T-helper 1 cell treated with Interleukin-12 subunit alpha and Interleukin-12 subunit beta and Interleukin-4 antibody, amounts not matched to agents 30 ng/mL and 1 ng/mL, for 36 hours (primary cell): ENCODE results near the gene FXYD5. TPM values are rescaled to one million over a fixed set of nuclear protein-coding genes. Genes with fewer than 3 reads are reported as not detected.
"Not testable (repeated sequence)": the region's sequence is repeated elsewhere in the genome, so short reads cannot be mapped to it uniquely, and the experiment has no call there.

Experiments
- intact Hi-C: fragments of 100-400 bp; cut with micrococcal nuclease; formaldehyde crosslinking; loops from one replicate; pipeline ENCODE4 v1.15.1; 2024
- total RNA-seq: library from RNA; stranded (reverse); gene quantifications from 2 replicates; pipeline ENCODE4 v1.2.3, GENCODE V29; 2022

FXYD5 gene
- total RNA-seq, 1 donor from 2014 or later, result 365 TPM

DNA sequence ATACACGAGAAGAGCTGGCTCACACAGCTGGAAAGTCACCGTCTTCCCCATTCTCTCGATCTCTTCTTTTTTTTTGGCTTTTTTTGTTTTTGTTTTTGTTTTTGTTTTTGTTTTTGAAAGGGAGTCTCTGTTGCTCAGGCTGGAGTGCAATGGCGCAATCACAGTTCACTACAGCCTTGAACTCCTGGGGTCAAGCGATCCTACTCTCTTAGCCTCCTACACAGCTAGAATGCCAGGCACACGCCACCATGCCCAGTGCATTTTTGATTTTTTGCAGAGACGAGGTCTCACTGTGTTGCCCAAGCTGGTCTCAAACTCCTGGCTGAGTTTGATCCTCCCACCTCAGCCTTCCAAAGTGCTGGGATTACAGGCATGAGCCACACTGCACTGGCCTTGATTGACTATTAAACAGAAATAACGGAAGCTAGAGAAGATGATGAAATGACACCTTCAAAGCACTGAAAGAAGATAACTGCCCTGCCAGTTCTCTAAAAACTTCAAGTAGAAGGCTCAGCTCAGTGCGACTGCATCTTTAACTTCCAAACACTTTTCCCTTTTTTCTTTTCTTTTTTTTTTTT lies 34.9 kb upstream of the FXYD5 start:
- intact Hi-C loops, result no loop called here

DNA sequence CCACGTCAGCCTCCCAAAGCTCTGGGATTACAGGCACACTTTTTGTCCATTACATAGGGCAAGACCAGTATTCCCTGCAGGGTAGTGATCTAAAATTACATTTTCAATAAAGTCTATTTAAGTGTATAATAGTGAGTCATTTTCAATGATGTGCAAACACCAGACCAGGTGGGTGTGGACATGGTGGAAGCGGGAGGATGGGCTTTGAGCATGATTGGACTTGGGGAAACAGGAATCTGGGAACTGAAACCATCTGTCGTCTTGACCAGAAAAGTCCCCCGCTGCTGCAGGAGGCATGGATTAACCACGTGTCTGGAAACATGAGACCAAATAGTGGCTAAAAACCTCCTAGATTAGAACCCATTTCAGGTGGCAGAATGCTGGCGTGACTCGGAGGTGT lies 34.0 kb upstream of the FXYD5 start:
- intact Hi-C loops, result no loop called here

DNA sequence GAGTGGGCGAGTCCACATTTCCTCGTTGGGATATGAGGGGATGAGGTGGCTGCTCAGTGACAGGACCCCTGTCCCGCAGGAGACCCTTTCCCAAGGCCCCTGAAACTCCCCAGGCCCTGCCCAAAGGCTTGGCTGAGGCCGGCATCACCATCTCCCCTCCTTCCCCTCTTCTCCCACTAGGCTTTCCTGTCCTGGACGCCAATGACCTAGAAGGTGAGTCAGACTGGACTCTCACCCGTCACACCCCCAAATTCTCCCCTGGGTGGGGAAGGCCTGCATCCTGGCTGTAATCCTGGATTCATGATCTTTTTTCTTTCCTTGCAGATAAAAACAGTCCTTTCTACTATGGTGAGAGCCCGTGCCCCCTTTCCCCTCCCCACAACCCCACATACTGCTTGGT lies 33.6 kb upstream of the FXYD5 start:
- intact Hi-C loops, result no loop called here

DNA sequence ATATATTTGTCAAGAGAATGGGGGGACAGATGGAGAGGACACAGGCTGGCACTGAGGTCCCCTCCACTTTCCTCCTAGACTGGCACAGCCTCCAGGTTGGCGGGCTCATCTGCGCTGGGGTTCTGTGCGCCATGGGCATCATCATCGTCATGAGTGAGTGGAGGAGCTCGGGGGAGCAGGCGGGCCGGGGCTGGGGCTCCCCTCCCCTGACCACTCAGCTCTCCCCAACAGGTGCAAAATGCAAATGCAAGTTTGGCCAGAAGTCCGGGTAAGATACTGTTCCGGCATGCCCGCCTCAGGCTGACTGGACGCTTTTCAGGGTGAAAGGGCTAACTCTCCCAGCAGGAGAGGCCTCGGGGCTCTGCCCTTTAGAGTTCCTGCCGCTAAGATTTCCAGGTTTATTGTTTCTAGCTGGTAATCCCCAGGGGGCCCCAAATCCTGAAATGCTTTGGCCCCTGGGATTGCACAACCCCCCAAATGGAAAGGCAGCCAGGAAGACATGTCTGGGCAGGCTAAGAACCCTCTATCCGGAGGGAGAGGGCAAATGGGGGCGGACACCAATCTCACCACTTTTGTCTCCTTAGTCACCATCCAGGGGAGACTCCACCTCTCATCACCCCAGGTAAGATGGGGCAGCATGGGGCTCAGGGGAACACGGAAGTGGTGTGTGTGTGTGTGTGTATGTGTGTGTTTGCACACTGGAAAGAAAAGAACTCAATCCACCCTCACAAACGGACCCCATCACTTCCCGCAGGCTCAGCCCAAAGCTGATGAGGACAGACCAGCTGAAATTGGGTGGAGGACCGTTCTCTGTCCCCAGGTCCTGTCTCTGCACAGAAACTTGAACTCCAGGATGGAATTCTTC lies 31.6 kb upstream of the FXYD5 start:
- intact Hi-C loops, result no loop called here

DNA sequence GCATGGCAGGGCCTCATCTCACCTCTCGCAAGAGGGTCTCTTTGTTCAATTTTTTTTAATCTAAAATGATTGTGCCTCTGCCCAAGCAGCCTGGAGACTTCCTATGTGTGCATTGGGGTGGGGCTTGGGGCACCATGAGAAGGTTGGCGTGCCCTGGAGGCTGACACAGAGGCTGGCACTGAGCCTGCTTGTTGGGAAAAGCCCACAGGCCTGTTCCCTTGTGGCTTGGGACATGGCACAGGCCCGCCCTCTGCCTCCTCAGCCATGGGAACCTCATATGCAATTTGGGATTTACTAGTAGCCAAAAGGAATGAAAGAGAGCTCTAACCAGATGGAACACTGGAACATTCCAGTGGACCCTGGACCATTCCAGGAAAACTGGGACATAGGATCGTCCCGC lies 31.0 kb upstream of the FXYD5 start:
- intact Hi-C loops, result no loop called here

DNA sequence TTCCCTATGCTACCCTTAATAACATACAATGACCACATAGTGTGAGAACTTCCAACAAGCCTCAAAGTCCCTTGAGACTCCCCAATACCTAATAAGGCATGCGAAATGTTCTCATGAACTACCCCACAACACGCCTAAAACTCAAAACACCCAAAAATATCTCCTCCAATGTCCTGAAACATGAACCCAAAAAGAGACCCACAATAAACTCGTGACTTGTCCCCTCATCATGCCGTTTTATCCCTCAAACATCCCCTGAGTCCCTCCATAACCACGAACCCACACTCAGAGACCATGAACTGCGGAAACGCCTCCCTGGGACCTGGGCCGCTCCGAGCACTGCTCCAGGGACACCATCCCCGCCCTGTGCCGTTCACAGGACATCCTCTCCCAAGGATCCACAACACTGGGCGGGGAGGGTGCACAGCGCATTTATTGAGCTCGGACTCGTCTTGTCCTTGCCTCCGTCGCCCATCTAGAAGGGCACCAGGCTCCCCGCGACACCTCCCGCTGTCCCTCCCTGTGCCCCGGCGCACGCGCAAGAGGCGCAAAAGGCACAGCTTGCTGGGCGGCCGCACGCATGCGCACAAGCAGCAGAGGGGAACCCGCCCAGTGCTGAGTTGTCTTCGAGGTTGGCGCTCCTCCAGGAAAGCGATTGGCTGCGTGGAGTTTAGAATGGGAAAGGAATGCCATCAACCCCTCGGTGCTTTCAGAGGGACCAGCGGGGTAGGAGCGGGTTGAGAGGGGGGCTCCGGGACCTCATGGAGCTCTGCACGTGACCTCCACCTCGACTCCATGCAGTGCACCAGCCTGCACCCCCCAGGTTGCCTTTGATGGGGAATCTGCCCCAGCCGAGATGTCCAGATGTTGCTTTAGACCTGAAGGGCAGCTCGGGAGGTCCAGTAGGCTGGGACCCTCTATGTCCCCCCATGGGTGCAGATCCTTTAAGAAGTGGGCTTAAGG lies 30.2 kb upstream of the FXYD5 start:
- intact Hi-C loops, result loop anchor here (1.0 kb wide), 3 partner anchors 10 to 29 kb away; no protein-coding TSS in a partner anchor

DNA sequence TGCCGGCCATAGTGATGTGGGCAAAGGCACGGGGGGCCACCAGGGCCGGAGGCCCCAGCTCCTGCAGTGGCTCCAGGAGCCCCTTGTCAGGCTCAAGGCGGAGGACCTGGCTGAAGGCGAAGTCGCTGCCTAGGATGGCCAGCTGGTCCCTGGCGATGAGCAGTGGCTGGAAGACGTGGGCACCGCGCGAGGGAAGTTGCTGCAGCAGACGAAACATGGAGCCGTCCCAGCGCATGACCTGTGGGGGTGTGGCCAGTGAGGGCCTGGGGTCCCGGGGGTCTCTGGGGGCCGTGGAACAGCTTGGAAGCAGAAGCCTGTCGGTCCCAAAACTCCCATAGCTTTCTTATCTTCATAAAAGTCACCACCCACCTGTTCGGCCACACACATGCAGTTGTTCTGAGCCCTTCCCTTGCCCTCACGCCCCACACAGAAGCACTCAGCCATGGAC lies 29.2 kb upstream of the FXYD5 start:
- intact Hi-C loops, result no loop called here

DNA sequence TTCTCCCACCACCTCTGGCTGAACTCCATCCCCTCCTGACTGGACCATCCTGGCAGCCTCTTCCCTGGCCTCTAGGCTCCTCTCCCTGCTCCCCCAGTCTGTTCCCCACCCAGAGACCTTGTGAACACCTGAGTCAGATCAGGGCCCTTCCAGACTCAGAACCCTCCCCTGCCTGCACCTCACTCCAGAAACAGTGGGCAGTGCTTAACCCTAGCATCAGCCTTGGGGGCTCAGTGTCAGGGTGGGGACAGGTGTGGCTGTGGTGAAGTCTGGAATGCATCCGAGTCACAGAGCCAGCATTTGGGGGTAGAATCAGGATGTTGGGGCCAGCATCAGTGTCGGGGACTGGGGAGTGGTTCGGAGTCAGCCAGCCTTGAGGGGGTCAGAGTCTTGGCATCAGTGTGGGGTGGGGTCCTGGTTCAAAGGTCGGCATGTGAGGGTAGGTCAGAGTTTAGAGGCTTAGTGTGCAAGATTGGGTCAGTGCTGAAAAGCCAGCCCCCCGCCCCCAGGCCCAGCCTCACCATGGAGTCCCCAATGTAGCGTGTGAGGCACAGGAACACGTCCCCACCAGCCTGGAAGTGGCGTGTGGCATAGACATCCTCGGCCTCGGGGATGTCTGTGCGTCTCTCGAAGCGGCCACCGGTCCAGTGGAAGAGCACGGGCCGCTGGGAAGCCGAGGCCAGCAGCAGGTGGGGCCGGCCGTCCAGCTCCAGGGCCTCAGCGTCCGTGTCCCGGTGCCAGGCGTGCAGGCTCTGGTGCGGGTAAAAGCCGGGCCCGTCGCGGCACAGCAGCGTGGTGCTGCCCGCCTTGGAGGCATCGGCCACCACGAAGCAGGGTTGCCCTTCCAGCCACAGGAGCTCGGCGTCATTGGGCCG lies 28.5 kb upstream of the FXYD5 start:
- intact Hi-C loops, result no loop called here

DNA sequence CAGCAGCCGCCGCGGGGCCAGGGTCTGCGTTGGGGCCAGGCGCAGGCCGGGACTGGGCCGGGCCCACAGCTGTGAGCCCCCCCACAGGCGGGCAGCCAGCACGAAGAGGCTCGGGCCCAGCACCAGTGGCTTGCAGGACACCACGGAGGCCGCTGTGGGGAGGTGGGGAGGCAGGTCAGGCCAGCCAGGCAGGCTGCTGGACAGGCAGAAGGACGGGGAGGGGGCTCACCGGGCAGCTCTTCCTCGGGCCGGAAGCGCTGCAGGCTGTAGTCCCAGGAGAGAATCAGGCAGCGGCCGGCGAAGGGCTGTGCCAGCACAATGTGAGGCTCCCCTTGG lies 27.9 kb upstream of the FXYD5 start:
- intact Hi-C loops, result no loop called here

DNA sequence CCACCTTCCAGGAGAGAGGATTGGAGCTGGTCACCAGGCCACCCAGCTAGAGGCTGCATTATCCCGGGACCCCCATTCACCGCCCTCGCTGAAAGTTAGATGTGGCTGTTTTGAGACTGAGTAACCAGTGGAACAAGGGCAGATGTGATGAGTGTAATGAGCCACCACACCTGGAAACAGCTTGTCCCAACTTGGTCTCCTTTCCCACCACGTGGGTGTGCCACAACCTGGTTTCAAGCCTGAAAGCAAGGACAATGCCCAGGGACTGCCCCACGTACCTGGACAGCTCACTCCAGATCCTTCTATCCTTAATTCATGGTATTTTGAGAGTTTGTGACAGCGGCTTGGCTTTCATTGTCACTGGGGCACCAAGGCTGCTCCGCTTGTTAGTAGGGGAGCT lies 26.7 kb upstream of the FXYD5 start:
- intact Hi-C loops, result no loop called here

DNA sequence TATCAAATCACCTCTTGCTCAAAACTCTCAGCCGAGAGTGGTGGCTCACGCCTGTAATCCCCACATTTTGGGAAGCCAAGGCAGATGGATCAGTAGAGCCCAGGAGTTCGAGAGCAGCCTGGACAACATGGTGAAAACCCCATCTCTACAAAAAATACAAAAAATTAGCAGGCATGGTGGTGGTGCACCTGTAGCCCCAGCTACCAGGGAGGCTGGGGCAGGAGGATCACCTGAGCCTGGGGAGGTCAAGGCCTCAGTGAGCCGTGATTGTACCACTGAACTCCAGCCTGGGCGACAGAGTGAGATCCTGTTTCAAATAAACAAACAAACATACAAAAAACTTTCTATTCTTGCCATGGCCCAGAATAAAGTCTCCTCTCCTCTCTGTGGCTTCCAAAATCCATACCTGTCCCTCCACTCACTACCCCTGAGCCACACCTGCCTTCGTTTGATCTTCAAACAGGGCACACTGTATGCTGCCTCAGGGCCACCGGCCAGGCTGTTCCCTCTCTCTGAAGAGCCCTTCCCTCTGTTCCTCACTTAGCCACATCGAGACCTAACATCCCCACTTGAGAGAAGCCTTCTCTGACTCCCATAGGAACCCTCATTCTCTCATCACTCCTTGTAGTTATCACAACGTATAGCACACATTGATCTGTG lies 26.0 kb upstream of the FXYD5 start:
- intact Hi-C loops, result no loop called here

DNA sequence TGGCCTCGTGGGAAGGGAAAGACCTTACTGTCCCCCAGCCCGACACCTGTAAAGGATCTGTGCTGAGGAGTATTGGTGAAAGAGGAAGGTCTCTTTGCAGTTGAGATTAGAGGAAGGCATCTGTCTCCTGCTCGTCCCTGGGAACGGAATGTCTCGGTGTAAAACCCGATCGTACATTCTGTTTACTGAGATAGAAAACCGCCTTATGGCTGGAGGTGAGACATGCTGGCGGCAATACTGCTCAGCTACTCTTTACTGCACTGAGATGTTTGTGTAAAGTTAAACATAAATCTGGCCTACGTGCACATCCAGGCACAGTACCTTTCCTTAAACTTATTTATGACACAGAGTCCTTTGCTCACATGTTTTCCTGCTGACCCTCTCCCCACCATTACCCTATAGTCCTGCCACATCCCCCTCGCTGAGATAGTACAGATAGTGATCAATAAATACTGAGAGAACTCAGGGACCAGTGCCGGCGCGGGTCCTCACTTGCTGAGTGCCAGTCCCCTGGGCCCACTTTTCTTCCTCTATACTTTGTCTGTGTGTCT lies 24.7 kb upstream of the FXYD5 start:
- intact Hi-C loops, result not testable (repeated sequence)

DNA sequence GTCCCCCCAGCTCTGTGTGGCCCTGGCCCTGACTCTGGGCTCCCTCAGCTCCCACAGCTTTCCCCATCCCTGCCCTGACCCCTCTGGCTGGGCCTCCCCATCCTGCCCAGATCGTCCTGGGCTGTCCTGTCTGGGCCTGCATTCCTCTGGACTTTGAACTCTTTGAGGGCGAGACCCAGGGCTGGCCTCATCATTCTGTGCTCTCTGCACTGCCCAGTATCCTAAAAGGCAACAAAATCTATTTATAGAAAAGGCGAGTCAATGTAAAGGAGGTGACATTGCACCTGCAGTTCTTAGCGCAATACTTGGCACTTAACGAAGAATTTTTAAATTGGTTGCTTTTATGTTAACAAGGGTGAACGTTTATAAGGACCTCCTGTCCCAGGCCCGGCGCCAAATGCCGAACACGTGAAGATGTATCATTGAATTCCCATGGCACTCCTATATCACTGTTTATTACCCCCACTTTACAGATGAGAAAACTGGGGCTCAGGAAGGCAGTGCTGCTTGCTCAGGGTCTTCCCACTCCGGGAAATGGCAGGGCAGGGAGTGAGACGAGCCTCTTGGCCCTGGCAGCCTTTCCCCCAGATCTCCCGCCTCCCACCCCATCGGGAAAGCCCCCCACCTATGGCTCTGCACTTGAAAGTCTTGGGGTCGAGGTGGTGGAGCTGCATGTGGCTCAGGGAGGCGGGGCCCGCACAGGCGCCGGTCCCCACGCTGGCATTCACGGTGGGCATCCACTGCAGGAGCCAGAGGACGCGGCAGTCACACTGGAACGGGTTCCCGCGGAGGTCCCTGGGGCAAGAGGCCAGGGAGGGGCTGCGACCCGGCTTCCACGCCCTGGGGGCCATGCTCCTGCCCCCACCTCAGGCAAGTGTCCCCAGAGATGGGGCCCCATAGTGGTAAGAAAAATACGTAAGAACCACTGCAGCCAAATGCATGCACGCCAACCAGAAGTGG lies 23.5 kb upstream of the FXYD5 start:
- intact Hi-C loops, result no loop called here

DNA sequence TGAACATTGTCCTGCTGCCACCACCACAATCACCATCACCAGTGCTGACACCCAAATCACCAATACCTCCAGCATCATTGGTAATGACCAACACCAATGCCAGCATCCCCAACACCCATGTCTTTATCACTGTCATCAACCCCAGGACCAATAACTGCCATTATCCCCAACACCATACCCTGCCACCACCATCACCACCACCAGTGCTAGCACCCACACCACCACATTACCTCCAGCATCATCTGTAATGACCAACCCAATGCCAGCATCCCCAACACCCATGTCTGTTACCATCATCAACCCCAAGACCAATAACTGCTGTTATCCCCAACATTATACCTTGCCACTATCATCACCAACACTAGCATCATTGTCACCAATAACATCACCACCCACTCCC lies 22.3 kb upstream of the FXYD5 start:
- intact Hi-C loops, result no loop called here

DNA sequence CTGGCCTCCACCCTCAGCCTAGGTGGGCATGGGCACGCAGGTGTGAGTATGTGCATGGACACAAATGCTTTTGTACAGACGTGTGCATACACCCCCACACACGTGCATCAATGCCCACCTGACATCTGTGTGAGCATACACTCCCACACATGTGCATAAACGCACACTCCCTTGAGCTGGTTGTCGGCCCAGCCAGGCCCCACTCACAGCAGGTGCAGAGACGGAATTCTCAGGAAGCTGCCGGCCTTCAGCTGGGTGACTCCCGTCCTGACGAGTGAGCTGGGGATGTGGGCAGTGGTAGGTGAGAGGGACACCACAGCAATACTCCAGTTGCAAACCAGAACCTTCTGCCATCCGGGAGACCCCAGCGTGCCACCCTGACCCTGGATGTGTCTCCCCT lies 20.7 kb upstream of the FXYD5 start:
- intact Hi-C loops, result no loop called here

DNA sequence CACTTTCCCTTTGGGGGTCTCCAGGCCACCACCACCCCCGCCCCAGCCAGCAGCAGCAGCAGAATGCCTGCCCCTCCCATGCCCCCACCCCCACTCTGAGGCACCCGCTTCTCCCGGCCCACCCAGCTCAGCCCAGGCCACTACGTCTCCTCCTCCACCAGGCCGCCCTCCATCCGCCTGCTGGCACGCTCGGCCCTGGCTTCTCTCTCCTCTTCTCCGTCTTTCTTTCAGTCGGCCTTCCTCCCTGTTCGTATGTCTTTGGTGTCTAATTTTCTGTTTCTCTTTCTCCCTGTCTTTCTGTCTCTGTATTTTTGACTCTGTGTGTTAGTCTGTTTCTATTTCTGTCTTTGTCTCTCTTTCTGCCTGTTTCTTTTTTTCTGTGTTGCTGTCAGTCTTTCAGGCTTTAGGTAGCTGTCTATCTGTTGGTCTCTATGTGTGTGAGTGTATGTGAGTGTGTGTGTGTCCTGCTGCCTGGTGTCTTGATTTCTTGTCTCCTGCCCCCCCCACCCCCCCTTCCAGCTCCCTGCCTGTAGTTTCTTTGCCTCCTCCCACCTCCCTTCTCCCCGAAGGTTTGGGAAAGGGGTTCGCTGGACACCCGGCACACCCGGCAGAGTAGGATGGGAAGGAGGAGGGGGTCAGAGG lies 19.8 kb upstream of the FXYD5 start, which contains the start of gene LGI4:
Gene LGI4, minus strand, starts transcription at position 459 of the 642 bp plus-strand sequence. Its CDS starts 379 bp downstream, at position 80.
- intact Hi-C loops, result loop anchor here (1.0 kb wide), 3 partner anchors 67 to 161 kb away; no protein-coding TSS in a partner anchor

DNA sequence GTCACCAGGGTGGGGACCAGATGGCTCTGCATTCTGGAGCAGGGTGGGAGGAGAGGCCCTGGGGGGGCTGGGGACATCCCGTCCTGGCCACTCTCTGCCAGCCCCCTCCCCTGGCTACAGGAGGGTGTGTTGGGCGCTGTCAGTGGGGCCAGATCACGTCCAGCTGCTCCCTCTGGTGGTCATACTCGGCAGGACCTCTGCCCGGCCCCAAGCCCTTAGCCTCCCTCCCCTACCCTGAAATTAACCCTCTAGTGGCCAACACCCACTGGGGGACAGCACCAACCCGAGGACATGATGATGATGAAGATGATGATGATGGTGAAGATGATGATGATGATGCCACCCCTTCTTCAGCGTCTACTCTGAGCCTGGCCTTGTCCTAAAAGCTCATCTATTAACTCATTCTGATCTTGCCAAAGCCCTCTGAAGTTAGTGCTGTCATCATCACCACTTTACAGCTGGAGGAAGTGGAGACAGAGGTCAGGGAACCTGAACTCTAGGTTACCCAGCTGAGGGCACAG lies 19.1 kb upstream of the FXYD5 start:
- intact Hi-C loops, result loop anchor here (1.0 kb wide), 3 partner anchors 68 to 162 kb away; no protein-coding TSS in a partner anchor

DNA sequence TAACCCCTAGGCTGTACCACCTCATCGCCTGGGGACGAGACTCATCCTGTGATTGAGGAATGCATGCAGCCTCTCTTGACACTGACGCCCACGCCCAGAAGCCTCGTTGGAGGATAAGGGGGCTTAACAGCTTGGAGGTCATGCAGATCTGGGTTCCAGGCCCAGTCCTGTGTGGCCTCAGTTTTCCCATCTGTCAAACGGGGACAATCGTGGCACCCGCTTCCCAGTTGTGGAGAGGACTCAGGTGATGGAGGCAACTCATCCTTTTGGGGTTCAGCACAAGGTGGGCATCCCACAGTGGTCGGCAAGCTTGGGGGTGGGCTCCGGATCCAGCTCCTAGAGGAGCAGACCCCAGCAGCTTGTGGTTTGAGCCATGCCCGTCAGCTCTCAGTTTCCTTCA lies 18.3 kb upstream of the FXYD5 start:
- intact Hi-C loops, result no loop called here
